Fibroblast of lung (primary cell): Measurements from ENCODE around the gene ZPR1.

Source experiments
- CTCF ChIP-seq, 2 donors: IDR thresholded peaks in 1 of 2; conservative IDR thresholded peaks in 1 of 2; 1 replicate in 1 of 2; 2 replicates in 1 of 2; pipeline ENCODE4 v1.5.1; 2011 to 2012; ENCODE audit warnings: low read length in 2 of 2, control low read depth in 1 of 2, inconsistent platforms in 1 of 2, low read depth in 1 of 2, mild to moderate bottlenecking in 1 of 2
- EZH2 ChIP-seq: IDR thresholded peaks from 2 replicates; pipeline ENCODE4 v1.5.1; 2012; ENCODE audit warnings: low read length, control low read depth, mild to moderate bottlenecking; ENCODE audit errors: missing control alignments

- TF ChIP-seq EZH2 (no peak), CTCF (conservative IDR thresholded peaks at IDR 0.05 in 1 of 2, IDR thresholded peaks at IDR 0.05 in 1 of 2; ENCODE audit: low read depth in 1 of 2, low read length in 2 of 2) (no peak)
Observed at GRCh38 chr11:116807601-116808261, 19.9 kb upstream of the ZPR1 start.
